Measurements from ENCODE around the gene TRAPPC8. TPM values are rescaled to one million over a fixed set of nuclear protein-coding genes. Genes with fewer than 3 reads are reported as not detected.
"Not testable (repeated sequence)": the region's sequence is repeated elsewhere in the genome, so short reads cannot be mapped to it uniquely, and the experiment has no call there.

Gene TRAPPC8
- total and polyA plus RNA-seq, 10 donors = 17.6 to 64.5 (median 50.8) TPM

DNA sequence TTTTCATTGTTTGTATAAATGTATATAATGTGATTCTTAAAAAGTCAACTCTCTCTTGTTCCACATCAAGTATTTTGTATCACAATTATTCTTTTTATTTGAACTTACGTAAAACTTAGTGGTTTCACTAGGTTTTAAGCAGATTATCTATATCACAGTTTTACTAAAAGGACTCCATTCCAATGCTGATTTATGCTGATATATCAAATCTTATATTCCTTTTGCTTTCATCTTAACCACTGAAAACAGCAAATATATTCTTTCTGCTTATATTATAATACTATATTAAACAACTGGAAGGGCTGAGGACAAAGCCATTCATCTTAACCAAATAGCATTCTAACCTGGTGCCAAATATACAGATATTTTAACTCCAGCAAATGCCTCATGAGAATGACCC lies 24.2 kb downstream of the TRAPPC8 start:
- WGBS, 5 donors = 96 to 100% (median 96%) methylated on average over 1 of the region's 1 CpG
- TF ChIP-seq POLR2AphosphoS5 (IDR thresholded peaks at IDR 0.05) (no peak), CTCF (IDR thresholded peaks at IDR 0.05 in 8 of 11, conservative IDR thresholded peaks at IDR 0.05 in 3 of 11) (no peak), POLR2A (IDR thresholded peaks at IDR 0.05) (no peak)
- no peaks in the 10 kb centered on the region for H3K9me3 ChIP-seq
- no peak for DNase-seq
- peaks cover 0 to 97% (median 47%) of the 10 kb centered on the region in 6 donors for H3K36me3 ChIP-seq
- H3K27me3 ChIP-seq (replicated peaks in 1 of 7) = no peaks in the 10 kb centered on the region
- intact Hi-C loops (cut with DNase I; ENCODE audit: low total_unique reads) = no loop called here
- H3K4me1 ChIP-seq = no peaks in the 10 kb centered on the region
- H3K27ac ChIP-seq = no peak overlapping the region
- H3K4me3 ChIP-seq = no peak overlapping the region

GRCh38 chr18:31901063-31901462 lies 41.9 kb downstream of the TRAPPC8 start:
- no peaks in the 10 kb centered on the region for H3K9me3 ChIP-seq
- H3K4me1 ChIP-seq = no peaks in the 10 kb centered on the region
- no peak overlapping the region for H3K27ac ChIP-seq
- no peak overlapping the region for H3K4me3 ChIP-seq
- H3K27me3 ChIP-seq (replicated peaks in 1 of 7) = no peaks in the 10 kb centered on the region
- intact Hi-C loops (cut with DNase I; ENCODE audit: low total_unique reads) = no loop called here
- peaks cover 2 to 100% (median 73%) of the 10 kb centered on the region in 6 donors for H3K36me3 ChIP-seq
- no peak for TF ChIP-seq POLR2AphosphoS5 (IDR thresholded peaks at IDR 0.05)
- no peak for TF ChIP-seq POLR2A (IDR thresholded peaks at IDR 0.05)
- TF ChIP-seq CTCF (IDR thresholded peaks at IDR 0.05 in 8 of 11, conservative IDR thresholded peaks at IDR 0.05 in 3 of 11) = no peak
- no peak for DNase-seq

- intact Hi-C loops (cut with DNase I; ENCODE audit: low total_unique reads); H3K27ac ChIP-seq; H3K27me3 ChIP-seq (replicated peaks in 1 of 7); H3K4me3 ChIP-seq; DNase-seq; H3K9me3 ChIP-seq; H3K4me1 ChIP-seq: not testable (repeated sequence)
- peaks cover 2 to 100% (median 67%) of the 10 kb centered on the region in 6 donors for H3K36me3 ChIP-seq
- 90 to 99% (median 95%) methylated on average over 7 of the region's 7 CpGs for WGBS, 5 donors
These were observed 43.2 kb downstream of the TRAPPC8 start for GRCh38 chr18:31899771-31900170.

DNA sequence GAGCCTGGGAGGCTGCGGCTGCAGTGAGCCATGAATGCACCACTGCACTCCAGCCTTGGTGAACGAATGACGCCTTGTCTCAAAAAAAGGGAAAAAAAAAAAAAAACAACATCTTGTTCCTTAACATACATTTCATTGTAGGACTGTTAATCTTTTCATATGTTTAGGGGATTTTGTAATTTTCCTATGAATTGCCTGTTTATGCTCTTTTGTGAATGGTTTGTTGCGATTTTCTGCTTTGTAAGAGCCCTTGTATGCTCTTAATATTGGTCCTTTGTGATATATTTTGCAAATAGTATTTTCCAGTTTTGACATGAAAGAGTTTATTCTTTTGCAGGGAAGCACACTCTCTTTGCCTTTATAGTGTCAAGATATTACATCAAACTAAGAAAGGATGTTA lies 50.0 kb downstream of the TRAPPC8 start:
- no peak for DNase-seq
- Histone ChIP-seq H3K27ac (no peak overlapping the region), H3K4me3 (no peak overlapping the region), H3K27me3 (replicated peaks in 1 of 7) (no peaks in the 10 kb centered on the region), H3K9me3 (peaks cover 0 to 3% (median 0%) of the 10 kb centered on the region in 8 donors), H3K4me1 (no peaks in the 10 kb centered on the region), H3K36me3 (peaks cover 2 to 100% (median 47%) of the 10 kb centered on the region in 6 donors)
- WGBS, 5 donors = 94 to 100% (median 98%) methylated on average over 4 of the region's 4 CpGs
- no peak for TF ChIP-seq CTCF (IDR thresholded peaks at IDR 0.05 in 8 of 11, conservative IDR thresholded peaks at IDR 0.05 in 3 of 11)
- TF ChIP-seq POLR2A (IDR thresholded peaks at IDR 0.05) = no peak
- no peak for TF ChIP-seq POLR2AphosphoS5 (IDR thresholded peaks at IDR 0.05)
- intact Hi-C loops (cut with DNase I; ENCODE audit: low total_unique reads) = no loop called here

- intact Hi-C loops (cut with DNase I; ENCODE audit: low total_unique reads) = no loop called here
- Histone ChIP-seq H3K9me3 (peaks cover 0 to 3% (median 0%) of the 10 kb centered on the region in 8 donors), H3K36me3 (peaks cover 1 to 100% (median 48%) of the 10 kb centered on the region in 6 donors), H3K27me3 (replicated peaks in 1 of 7) (no peaks in the 10 kb centered on the region), H3K4me1 (no peaks in the 10 kb centered on the region), H3K27ac (no peak overlapping the region), H3K4me3 (no peak overlapping the region)
- DNase-seq = no peak
- TF ChIP-seq POLR2A (IDR thresholded peaks at IDR 0.05) (no peak), CTCF (IDR thresholded peaks at IDR 0.05 in 8 of 11, conservative IDR thresholded peaks at IDR 0.05 in 3 of 11) (no peak), POLR2AphosphoS5 (IDR thresholded peaks at IDR 0.05) (no peak)
- WGBS, 5 donors = 96 to 99% (median 97%) methylated on average over 3 of the region's 3 CpGs
These were observed 51.4 kb downstream of the TRAPPC8 start for GRCh38 chr18:31891566-31891965.
